Gastroesophageal sphincter (tissue), 4 donors: ENCODE data around the gene ANAPC7. TPM values are rescaled to one million over a fixed set of nuclear protein-coding genes. Genes with fewer than 3 reads are reported as not detected.
A peak's percentile ranks its signal among the peaks of the same experiment; 100 is the strongest.
"Not testable (repeated sequence)": the region's sequence is repeated elsewhere in the genome, so short reads cannot be mapped to it uniquely, and the experiment has no call there.

Source experiments
- ATAC-seq: fragments of 150-250 bp; one replicate; pipeline ENCODE4 v1.9.1; 2016; ENCODE audit warnings: mild to moderate bottlenecking, moderate library complexity
- H3K27ac ChIP-seq, 4 donors: fragments of 200-600 bp; sonication (generic) in 3 of 4; 1 replicate in 3 of 4; 2 replicates in 1 of 4; pipeline ENCODE4 v1.5.1; 2016 to 2019
- H3K27me3 ChIP-seq: fragments of 200-600 bp; sonication (generic); one replicate; pipeline ENCODE4 v1.5.1; 2019
- H3K36me3 ChIP-seq, 2 donors: fragments of 200-600 bp; sonication (generic); one replicate each; pipeline ENCODE4 v1.5.1; 2019; ENCODE audit warnings: control low read depth in 1 of 2
- H3K4me1 ChIP-seq, 3 donors: fragments of 200-600 bp; sonication (generic); 1 replicate in 2 of 3; 2 replicates in 1 of 3; pipeline ENCODE4 v1.5.1; 2016 to 2019; ENCODE audit warnings: control low read depth in 2 of 3
- H3K4me3 ChIP-seq, 2 donors: fragments of 200-600 bp; sonication (generic); one replicate each; pipeline ENCODE4 v1.5.1; 2019; ENCODE audit warnings: mild to moderate bottlenecking in 1 of 2, moderate library complexity in 1 of 2
- H3K9me3 ChIP-seq, 3 donors: fragments of 200-600 bp; sonication (generic); one replicate each; pipeline ENCODE4 v1.5.1; 2017 to 2019; ENCODE audit warnings: control low read depth in 2 of 3
- EP300 ChIP-seq: sonication (generic); formaldehyde crosslinking; IDR thresholded peaks from one replicate; pipeline ENCODE4 v1.6.1; 2017; ENCODE audit warnings: antibody characterized with exemption, mild to moderate bottlenecking
- POLR2A ChIP-seq, 2 donors: fragments of 450-650 bp; IDR thresholded peaks; one replicate each; pipeline ENCODE4 v1.6.1; 2017; ENCODE audit warnings: antibody characterized with exemption in 2 of 2, mild to moderate bottlenecking in 2 of 2, moderate library complexity in 1 of 2
- POLR2AphosphoS5 ChIP-seq: sonication (generic); formaldehyde crosslinking; IDR thresholded peaks from one replicate; pipeline ENCODE4 v1.6.1; 2017; ENCODE audit warnings: antibody characterized with exemption
- WGBS, 2 donors: methylation state at CpG; one replicate each; pipeline ENCODE4 v1.1.5; 2018; ENCODE audit warnings: low coverage in 1 of 2; 5-methylcytosine and 5-hydroxymethylcytosine counted together
- total RNA-seq, 4 donors: library from RNA; depleted of rRNA; stranded (reverse); fragments of >200 nt; gene quantifications; one replicate each; pipeline ENCODE4 v1.1.0, GENCODE V29; 2016
- TF ChIP-seq, protein P1 (sequence below), 4 experiments: fragments of 200-600 bp in 2 of 4; fragments of 450-650 bp in 2 of 4; sonication (generic) in 1 of 4; IDR thresholded peaks; one replicate each; pipeline ENCODE4 v1.5.1; 2017 to 2019; ENCODE audit warnings: antibody characterized with exemption in 4 of 4, mild to moderate bottlenecking in 2 of 4, moderate library complexity in 2 of 4

Gene ANAPC7
- total RNA-seq, 4 donors from 2014 or later, result 40.4 to 50.1 (median 46.2) TPM

DNA sequence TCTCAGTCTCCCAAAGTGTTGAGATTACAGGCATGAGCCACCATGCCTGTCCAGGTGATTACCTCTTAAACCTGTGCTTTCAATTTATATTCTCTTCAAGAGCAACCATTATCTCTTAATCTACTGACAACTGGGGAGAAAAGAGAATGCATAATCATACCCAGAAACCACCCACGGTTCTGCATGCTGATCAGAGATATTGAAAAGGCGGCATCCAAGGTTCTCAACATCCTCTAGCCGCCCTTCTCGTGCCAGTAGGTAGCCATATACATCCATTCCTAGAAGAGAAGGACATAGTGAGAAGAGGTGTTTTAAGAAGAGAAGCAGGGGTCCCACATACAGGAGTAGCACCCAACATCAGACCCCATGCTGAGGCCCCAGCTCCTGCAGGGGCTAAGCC is 20.8 kb downstream of the ANAPC7 start:
- no peak overlapping the region for H3K4me3 ChIP-seq
- H3K4me1 ChIP-seq, result peaks cover 0 to 19% (median 0%) of the 10 kb centered on the region in 3 donors
- TF ChIP-seq, protein P1, sequence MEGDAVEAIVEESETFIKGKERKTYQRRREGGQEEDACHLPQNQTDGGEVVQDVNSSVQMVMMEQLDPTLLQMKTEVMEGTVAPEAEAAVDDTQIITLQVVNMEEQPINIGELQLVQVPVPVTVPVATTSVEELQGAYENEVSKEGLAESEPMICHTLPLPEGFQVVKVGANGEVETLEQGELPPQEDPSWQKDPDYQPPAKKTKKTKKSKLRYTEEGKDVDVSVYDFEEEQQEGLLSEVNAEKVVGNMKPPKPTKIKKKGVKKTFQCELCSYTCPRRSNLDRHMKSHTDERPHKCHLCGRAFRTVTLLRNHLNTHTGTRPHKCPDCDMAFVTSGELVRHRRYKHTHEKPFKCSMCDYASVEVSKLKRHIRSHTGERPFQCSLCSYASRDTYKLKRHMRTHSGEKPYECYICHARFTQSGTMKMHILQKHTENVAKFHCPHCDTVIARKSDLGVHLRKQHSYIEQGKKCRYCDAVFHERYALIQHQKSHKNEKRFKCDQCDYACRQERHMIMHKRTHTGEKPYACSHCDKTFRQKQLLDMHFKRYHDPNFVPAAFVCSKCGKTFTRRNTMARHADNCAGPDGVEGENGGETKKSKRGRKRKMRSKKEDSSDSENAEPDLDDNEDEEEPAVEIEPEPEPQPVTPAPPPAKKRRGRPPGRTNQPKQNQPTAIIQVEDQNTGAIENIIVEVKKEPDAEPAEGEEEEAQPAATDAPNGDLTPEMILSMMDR (IDR thresholded peaks at IDR 0.05), result no peak
- TF ChIP-seq POLR2AphosphoS5 (no peak), POLR2A (IDR thresholded peaks at IDR 0.05) (no peak), EP300 (no peak)
- no peak for ATAC-seq
- H3K36me3 ChIP-seq, result peaks cover 0 to 96% of the 10 kb centered on the region in 2 donors
- 72% methylated on average over 4 of the region's 4 CpGs; no CpG with 5 or more reads in 1 of the 2 donors for whole genome bisulfite sequencing, 2 donors
- no peaks in the 10 kb centered on the region for H3K9me3 ChIP-seq
- no peak overlapping the region for H3K27ac ChIP-seq
- no peaks in the 10 kb centered on the region for H3K27me3 ChIP-seq

DNA sequence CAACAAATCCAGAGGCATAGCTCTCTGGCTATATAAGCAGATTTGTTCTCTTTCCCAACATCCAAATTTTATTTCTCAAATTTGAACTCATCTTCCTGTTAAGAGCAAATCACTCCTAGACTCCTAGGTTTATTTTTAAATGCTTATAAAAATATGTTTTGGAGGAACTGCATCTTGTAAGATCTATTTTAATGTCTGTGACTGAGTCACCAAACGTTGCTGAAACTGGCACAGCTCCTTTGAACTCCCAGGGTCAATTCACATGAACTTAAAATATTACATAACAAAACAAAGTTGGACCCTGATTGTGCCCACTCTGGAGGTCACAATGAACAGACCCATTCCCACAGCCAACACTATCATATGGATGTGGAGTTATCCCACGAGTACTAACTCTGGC is 23.9 kb downstream of the ANAPC7 start:
- no peaks in the 10 kb centered on the region for H3K9me3 ChIP-seq
- TF ChIP-seq EP300 (no peak), POLR2A (IDR thresholded peaks at IDR 0.05) (no peak), POLR2AphosphoS5 (no peak)
- TF ChIP-seq, protein P1 (IDR thresholded peaks at IDR 0.05), result no peak
- peaks cover 0 to 13% (median 0%) of the 10 kb centered on the region in 3 donors for H3K4me1 ChIP-seq
- H3K27ac ChIP-seq, result peak overlapping the region in 3 of 4 donors; percentile 33 to 41 (median 38)
- ATAC-seq, result no peak
- 0 to 38% methylated on average over 1 to 2 of the region's 2 CpGs for WGBS, 2 donors
- peaks cover 0 to 99% of the 10 kb centered on the region in 2 donors for H3K36me3 ChIP-seq
- H3K4me3 ChIP-seq, result no peak overlapping the region
- no peaks in the 10 kb centered on the region for H3K27me3 ChIP-seq

DNA sequence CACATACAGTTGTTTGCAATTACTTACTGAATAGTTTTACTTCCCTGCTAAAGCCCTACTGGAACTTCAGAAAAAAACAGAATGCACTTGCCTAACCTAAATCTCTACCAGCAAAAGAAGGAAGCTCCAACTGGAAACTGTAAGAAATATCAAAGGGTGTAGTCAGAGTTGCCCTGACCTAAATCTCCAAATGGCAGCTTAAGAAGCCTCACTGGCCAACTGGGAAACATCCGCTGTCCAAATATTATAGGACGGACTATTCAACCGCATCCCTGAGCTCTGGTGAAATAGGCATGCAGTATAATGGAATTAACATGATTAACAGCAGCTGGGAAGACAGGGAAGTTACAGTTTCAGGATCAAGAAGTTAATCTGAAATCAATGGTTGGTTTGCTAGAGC is 24.3 kb downstream of the ANAPC7 start:
- TF ChIP-seq, protein P1 (IDR thresholded peaks at IDR 0.05), result no peak
- TF ChIP-seq EP300 (no peak), POLR2AphosphoS5 (no peak), POLR2A (IDR thresholded peaks at IDR 0.05) (no peak)
- Histone ChIP-seq H3K4me3 (no peak overlapping the region), H3K27me3 (no peaks in the 10 kb centered on the region), H3K9me3 (no peaks in the 10 kb centered on the region), H3K27ac (peak overlapping the region in 3 of 4 donors; percentile 11 to 41 (median 38)), H3K36me3 (peaks cover 0 to 99% of the 10 kb centered on the region in 2 donors), H3K4me1 (peaks cover 0 to 13% (median 4%) of the 10 kb centered on the region in 3 donors)
- 46 to 61% methylated on average over 3 of the region's 3 CpGs for WGBS, 2 donors
- ATAC-seq, result no peak

DNA sequence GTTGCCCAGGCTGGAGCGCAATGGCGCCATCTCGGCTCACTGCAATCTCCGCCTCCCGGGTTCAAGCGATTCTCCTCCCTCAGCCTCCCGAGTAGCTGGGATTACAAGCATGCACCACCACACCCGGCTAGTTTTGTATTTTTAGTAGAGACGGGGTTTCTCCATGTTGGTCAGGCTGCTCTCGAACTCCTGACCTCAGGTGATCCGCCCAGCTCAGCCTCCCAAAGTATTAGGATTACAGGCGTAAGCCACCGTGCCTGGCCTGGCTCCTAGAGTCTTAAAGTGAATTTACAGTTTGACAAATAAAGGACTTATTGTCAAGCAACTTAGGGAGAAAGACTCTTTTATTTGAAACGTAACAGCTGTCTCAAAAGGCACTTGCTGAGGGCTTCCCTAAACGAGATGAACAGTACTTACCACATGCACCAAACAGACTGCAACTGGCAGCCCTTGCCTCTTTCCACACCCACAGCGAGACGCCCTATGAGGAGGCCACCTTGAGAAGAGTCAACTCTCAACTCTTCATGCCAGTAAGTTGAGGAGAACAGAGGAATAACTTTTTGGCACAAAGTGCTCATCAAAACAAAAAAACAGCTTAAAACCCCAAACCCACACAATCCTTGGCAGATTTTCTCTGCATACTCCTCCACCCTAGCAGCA is 25.2 kb downstream of the ANAPC7 start:
- not testable (repeated sequence) for H3K4me3 ChIP-seq, H3K27ac ChIP-seq, ATAC-seq, H3K27me3 ChIP-seq, H3K9me3 ChIP-seq
- peaks cover 0 to 100% of the 10 kb centered on the region in 2 donors for H3K36me3 ChIP-seq
- H3K4me1 ChIP-seq, result peaks cover 0 to 19% (median 13%) of the 10 kb centered on the region in 3 donors
- 76 to 85% methylated on average over 12 to 13 of the region's 17 CpGs for WGBS, 2 donors

DNA sequence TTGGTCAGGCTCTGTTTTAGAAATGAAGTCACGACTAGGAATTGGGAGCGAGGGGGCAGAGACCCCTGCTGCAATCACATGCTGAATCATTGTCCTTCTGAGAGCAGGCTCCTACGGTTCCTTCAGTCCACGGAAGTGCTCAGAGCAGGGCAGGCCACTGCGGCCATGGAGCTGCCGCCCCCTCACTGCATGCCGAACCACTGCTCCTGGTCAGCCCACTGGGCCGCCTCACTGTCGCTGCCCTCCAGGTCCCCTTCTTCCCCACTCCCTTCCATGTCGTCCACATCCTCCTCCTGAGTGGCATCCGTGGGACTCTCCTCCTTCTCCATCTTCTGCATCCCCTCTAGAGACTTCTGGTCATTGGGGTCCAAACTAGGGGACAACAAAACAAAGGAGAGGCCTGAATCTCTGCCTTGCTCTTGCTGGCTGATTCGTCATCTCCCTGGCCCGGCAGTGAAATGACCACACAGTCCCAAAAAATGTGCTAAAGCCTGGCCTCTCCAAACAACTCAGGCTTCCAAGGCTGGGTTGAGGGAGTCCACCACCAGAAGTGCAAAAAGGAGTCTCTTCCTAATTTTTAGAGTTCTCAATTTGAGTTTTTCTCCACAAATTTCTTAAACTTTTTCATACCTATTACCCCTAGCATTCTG is 29.4 kb downstream of the ANAPC7 start:
- Histone ChIP-seq H3K27ac (peak overlapping the region in 3 of 4 donors; percentile 37 to 67 (median 63)), H3K36me3 (peaks cover 0 to 90% of the 10 kb centered on the region in 2 donors), H3K4me1 (peaks cover 0 to 50% (median 27%) of the 10 kb centered on the region in 3 donors), H3K9me3 (no peaks in the 10 kb centered on the region), H3K27me3 (no peaks in the 10 kb centered on the region), H3K4me3 (no peak overlapping the region)
- TF ChIP-seq EP300 (no peak), POLR2AphosphoS5 (no peak), POLR2A (IDR thresholded peaks at IDR 0.05) (no peak)
- TF ChIP-seq, protein P1 (IDR thresholded peaks at IDR 0.05), result no peak
- WGBS, 2 donors, result 70% methylated on average over 12 of the region's 13 CpGs; no CpG with 5 or more reads in 1 of the 2 donors
- no peak for ATAC-seq
